GM21381 (cell line): ENCODE results near the gene RPL14.
A peak's percentile ranks its signal among the peaks of the same experiment; 100 is the strongest.
"Not testable (repeated sequence)": the region's sequence is repeated elsewhere in the genome, so short reads cannot be mapped to it uniquely, and the experiment has no call there.

ENCODE experiments used
- ATAC-seq: cut with Tn5 transposase; IDR thresholded peaks from one replicate; pipeline ENCODE4 v1.9.1; 2021; ENCODE audit warnings: mild to moderate bottlenecking, moderate library complexity; ENCODE audit not compliant: unreplicated experiment

The RPL14 gene

GRCh38 chr3:40462838-40463237 is 5.7 kb downstream of the RPL14 start:
- ATAC-seq: not testable (repeated sequence)

- no peak for ATAC-seq
Measured at GRCh38 chr3:40463579-40463978, 6.4 kb downstream of the RPL14 start.

GRCh38 chr3:40464339-40465110 is 7.4 kb downstream of the RPL14 start:
- no peak for ATAC-seq

- ATAC-seq: no peak
Measured at GRCh38 chr3:40465111-40465407, 7.9 kb downstream of the RPL14 start.

GRCh38 chr3:40465456-40465855 is 8.3 kb downstream of the RPL14 start:
- no peak for ATAC-seq

GRCh38 chr3:40468018-40468417 is 10.9 kb downstream of the RPL14 start:
- ATAC-seq: no peak

GRCh38 chr3:40470701-40471100 is 13.6 kb downstream of the RPL14 start:
- ATAC-seq: no peak

- peak; percentile 80 for ATAC-seq
Measured at GRCh38 chr3:40476478-40477470, 19.6 kb downstream of the RPL14 start, which contains the start of gene ZNF619. Gene ZNF619, plus strand, starts transcription at chr3:40477122. Its CDS starts 858 bp downstream, at chr3:40477980.

- ATAC-seq: no peak
Measured at GRCh38 chr3:40477666-40478065, 20.5 kb downstream of the RPL14 start.

- no peak for ATAC-seq
Measured at GRCh38 chr3:40487172-40487571, 30.0 kb downstream of the RPL14 start.

GRCh38 chr3:40490916-40491315 is 33.8 kb downstream of the RPL14 start:
- no peak for ATAC-seq

GRCh38 chr3:40494698-40495097 is 37.6 kb downstream of the RPL14 start:
- no peak for ATAC-seq

- no peak for ATAC-seq
Measured at GRCh38 chr3:40497288-40497687, 40.1 kb downstream of the RPL14 start.

GRCh38 chr3:40499952-40500351 is 42.8 kb downstream of the RPL14 start:
- no peak for ATAC-seq

- ATAC-seq: no peak
Measured at GRCh38 chr3:40502034-40502433, 44.9 kb downstream of the RPL14 start.

GRCh38 chr3:40504636-40505430 is 47.7 kb downstream of the RPL14 start:
- no peak for ATAC-seq

GRCh38 chr3:40505599-40506462 is 48.7 kb downstream of the RPL14 start, which contains the start of gene ZNF620:
Gene ZNF620, plus strand, starts transcription at chr3:40506039. Its CDS starts 314 bp downstream, at chr3:40506353.
- ATAC-seq: peak; percentile 79

- ATAC-seq: no peak
Measured at GRCh38 chr3:40511031-40511718, 54.0 kb downstream of the RPL14 start.

GRCh38 chr3:40516201-40516600 is 59.1 kb downstream of the RPL14 start:
- no peak for ATAC-seq
